Measurements from ENCODE around the gene SYNE1. TPM values are rescaled to one million over a fixed set of nuclear protein-coding genes. Genes with fewer than 3 reads are reported as not detected.

SYNE1 gene
- total RNA-seq, 1 experiment from 2014 or later = 23.0 TPM

DNA sequence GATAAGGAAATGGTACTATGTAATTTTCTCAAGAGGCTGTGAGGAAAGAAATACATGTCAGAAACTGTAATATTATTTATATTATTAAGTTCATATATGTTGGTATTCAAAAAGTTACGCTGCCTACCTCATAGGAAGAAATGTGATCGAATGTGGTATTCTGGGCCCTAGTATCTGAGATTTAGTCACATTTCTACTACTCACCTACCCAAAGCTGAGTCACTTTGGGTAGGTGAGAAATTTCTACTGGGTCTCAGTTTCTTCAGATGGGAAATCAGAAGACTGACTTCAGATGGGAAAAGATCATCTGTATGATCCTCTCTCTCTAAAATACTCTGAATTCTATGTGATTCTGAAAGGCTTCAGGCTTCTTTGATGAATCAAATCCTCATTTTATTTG is 411.0 kb downstream of the SYNE1 start:
- H3K27ac Mint-ChIP-seq (ENCODE audit: unreplicated experiment) = no peak overlapping the region
- Histone ChIP-seq H3K4me1 (no peaks in the 10 kb centered on the region), H3K27me3 (replicated peaks; ENCODE audit: control insufficient read depth, insufficient read depth, low read length) (no peaks in the 10 kb centered on the region), H3K36me3 (ENCODE audit: control insufficient read depth, insufficient read depth, low read length) (peaks cover 2% of the 10 kb centered on the region; the same call in 1 of the 2 replicates), H3K4me3 (ENCODE audit: low read depth, low read length) (no peak overlapping the region), H3K9me3 (0 out of 2 replicates have a peak, but pooled peaks cover 6% of the 10 kb centered on the region)
- POLR2A ChIA-PET = no interaction called here
- intact Hi-C loops (cut with micrococcal nuclease; ENCODE audit: unreplicated experiment) = no loop called here
- peaks cover 13% of the 10 kb centered on the region for H3K9me3 Mint-ChIP-seq (ENCODE audit: unreplicated experiment)
- no peak overlapping the region for H3K4me3 Mint-ChIP-seq (ENCODE audit: unreplicated experiment)
- CTCF ChIA-PET = no interaction called here
- DNase-seq = no peak
- H3K27me3 Mint-ChIP-seq (ENCODE audit: insufficient read depth, unreplicated experiment) = no peaks in the 10 kb centered on the region
- TF ChIP-seq, protein P1, sequence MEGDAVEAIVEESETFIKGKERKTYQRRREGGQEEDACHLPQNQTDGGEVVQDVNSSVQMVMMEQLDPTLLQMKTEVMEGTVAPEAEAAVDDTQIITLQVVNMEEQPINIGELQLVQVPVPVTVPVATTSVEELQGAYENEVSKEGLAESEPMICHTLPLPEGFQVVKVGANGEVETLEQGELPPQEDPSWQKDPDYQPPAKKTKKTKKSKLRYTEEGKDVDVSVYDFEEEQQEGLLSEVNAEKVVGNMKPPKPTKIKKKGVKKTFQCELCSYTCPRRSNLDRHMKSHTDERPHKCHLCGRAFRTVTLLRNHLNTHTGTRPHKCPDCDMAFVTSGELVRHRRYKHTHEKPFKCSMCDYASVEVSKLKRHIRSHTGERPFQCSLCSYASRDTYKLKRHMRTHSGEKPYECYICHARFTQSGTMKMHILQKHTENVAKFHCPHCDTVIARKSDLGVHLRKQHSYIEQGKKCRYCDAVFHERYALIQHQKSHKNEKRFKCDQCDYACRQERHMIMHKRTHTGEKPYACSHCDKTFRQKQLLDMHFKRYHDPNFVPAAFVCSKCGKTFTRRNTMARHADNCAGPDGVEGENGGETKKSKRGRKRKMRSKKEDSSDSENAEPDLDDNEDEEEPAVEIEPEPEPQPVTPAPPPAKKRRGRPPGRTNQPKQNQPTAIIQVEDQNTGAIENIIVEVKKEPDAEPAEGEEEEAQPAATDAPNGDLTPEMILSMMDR (IDR thresholded peaks at IDR 0.05; ENCODE audit: insufficient read depth in 1 of 2, low read depth in 1 of 2, low read length in 1 of 2, severe bottlenecking in 1 of 2, unreplicated experiment in 1 of 2) = no peak
- H3K36me3 Mint-ChIP-seq (ENCODE audit: insufficient read depth, unreplicated experiment) = peaks cover 16% of the 10 kb centered on the region
- no TSS peak for BruUV-seq (replicated peaks)
- H3K4me1 Mint-ChIP-seq (ENCODE audit: low read depth, unreplicated experiment) = peaks cover 7% of the 10 kb centered on the region

DNA sequence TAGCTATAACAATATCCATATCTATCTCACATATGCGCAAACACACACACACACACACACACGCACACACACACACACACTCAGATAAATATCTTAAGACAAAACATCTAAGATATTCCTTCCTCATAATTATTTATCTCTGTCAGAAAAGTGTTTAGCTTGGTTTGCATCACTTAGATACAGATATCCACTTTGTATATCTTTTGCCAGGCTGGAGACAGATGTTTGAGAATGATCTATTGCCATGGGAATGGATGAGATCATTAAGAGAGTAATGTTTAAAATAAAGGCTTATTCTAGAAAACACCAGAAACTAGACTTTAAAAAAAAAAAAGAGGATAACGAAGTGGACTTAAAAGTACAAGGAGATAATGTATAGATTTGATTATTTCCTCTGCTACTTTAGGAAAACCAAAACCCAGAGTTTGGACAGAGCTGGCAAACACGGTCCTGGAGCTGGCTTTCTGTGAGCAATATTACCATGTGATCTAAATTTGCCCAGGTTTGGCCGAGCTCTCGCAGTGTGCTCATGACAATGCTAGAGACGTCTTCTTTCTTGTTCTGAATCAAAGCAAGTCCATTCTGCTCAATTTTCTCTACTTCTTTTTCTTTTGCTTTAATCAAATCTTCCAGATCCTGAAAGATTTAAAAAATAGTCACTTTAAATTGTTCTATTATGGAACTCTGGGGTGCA is 411.8 kb downstream of the SYNE1 start:
- Mint-ChIP-seq H3K9me3 (ENCODE audit: unreplicated experiment) (peaks cover 13% of the 10 kb centered on the region), H3K4me1 (ENCODE audit: low read depth, unreplicated experiment) (peaks cover 7% of the 10 kb centered on the region), H3K27me3 (ENCODE audit: insufficient read depth, unreplicated experiment) (no peaks in the 10 kb centered on the region), H3K4me3 (ENCODE audit: unreplicated experiment) (no peak overlapping the region), H3K36me3 (ENCODE audit: insufficient read depth, unreplicated experiment) (peaks cover 22% of the 10 kb centered on the region), H3K27ac (ENCODE audit: unreplicated experiment) (no peak overlapping the region)
- intact Hi-C loops (cut with micrococcal nuclease; ENCODE audit: unreplicated experiment) = no loop called here
- no peaks in the 10 kb centered on the region for H3K27me3 ChIP-seq (replicated peaks; ENCODE audit: control insufficient read depth, insufficient read depth, low read length)
- ChIA-PET CTCF (no interaction called here), POLR2A (no interaction called here)
- no peak overlapping the region for H3K4me3 ChIP-seq (ENCODE audit: low read depth, low read length)
- TF ChIP-seq, protein P1 (IDR thresholded peaks at IDR 0.05; ENCODE audit: insufficient read depth in 1 of 2, low read depth in 1 of 2, low read length in 1 of 2, severe bottlenecking in 1 of 2, unreplicated experiment in 1 of 2) = no peak
- H3K36me3 ChIP-seq (ENCODE audit: control insufficient read depth, insufficient read depth, low read length) = peaks cover 2% of the 10 kb centered on the region; the same call in 1 of the 2 replicates
- 0 out of 2 replicates have a peak, but pooled peaks cover 6% of the 10 kb centered on the region for H3K9me3 ChIP-seq
- BruUV-seq (replicated peaks) = no TSS peak
- DNase-seq = no peak
- H3K4me1 ChIP-seq = no peaks in the 10 kb centered on the region

DNA sequence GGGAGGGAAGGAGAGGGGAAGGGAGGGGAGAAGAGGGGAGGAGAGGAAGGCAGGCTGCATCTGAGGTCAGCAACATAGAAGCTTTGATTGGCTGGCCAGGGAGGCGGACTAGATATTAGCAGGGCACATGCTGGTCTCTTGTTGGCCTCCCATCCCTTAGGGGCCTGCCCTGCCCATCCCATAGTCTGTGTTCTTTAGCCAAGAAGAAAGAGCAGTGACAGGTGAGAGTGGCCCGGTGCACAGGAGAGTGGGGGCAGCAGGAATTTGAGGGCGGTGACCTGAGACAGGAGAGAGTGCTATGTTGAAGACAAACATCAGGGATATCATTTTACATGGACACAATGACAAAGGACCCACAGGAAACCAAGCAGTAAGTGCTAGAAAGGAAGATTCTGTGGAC is 413.5 kb downstream of the SYNE1 start:
- BruUV-seq (replicated peaks) = no TSS peak
- Histone ChIP-seq H3K4me3 (ENCODE audit: low read depth, low read length) (no peak overlapping the region), H3K4me1 (no peaks in the 10 kb centered on the region), H3K9me3 (0 out of 2 replicates have a peak, but pooled peaks cover 6% of the 10 kb centered on the region), H3K36me3 (ENCODE audit: control insufficient read depth, insufficient read depth, low read length) (peaks cover 2% of the 10 kb centered on the region; the same call in 1 of the 2 replicates), H3K27me3 (replicated peaks; ENCODE audit: control insufficient read depth, insufficient read depth, low read length) (no peaks in the 10 kb centered on the region)
- CTCF ChIA-PET = no interaction called here
- Mint-ChIP-seq H3K4me1 (ENCODE audit: low read depth, unreplicated experiment) (peaks cover 7% of the 10 kb centered on the region), H3K9me3 (ENCODE audit: unreplicated experiment) (peaks cover 13% of the 10 kb centered on the region), H3K36me3 (ENCODE audit: insufficient read depth, unreplicated experiment) (peaks cover 27% of the 10 kb centered on the region), H3K27me3 (ENCODE audit: insufficient read depth, unreplicated experiment) (no peaks in the 10 kb centered on the region), H3K4me3 (ENCODE audit: unreplicated experiment) (no peak overlapping the region), H3K27ac (ENCODE audit: unreplicated experiment) (no peak overlapping the region)
- intact Hi-C loops (cut with micrococcal nuclease; ENCODE audit: unreplicated experiment) = no loop called here
- no peak for DNase-seq
- POLR2A ChIA-PET = no interaction called here
- TF ChIP-seq, protein P1 (IDR thresholded peaks at IDR 0.05; ENCODE audit: insufficient read depth in 1 of 2, low read depth in 1 of 2, low read length in 1 of 2, severe bottlenecking in 1 of 2, unreplicated experiment in 1 of 2) = no peak

All from Caco-2 (cell line).